CD4-positive, alpha-beta T cell treated with Interleukin-17A for 4 hours (primary cell): ENCODE data around the gene SPCS1.
"Not testable (repeated sequence)": the region's sequence is repeated elsewhere in the genome, so short reads cannot be mapped to it uniquely, and the experiment has no call there.

Experiments
- DNase-seq: peaks from one replicate; pipeline ENCODE4 v3.0.0-alpha.2; 2020; ENCODE audit warnings: mixed read lengths

The SPCS1 gene

DNA sequence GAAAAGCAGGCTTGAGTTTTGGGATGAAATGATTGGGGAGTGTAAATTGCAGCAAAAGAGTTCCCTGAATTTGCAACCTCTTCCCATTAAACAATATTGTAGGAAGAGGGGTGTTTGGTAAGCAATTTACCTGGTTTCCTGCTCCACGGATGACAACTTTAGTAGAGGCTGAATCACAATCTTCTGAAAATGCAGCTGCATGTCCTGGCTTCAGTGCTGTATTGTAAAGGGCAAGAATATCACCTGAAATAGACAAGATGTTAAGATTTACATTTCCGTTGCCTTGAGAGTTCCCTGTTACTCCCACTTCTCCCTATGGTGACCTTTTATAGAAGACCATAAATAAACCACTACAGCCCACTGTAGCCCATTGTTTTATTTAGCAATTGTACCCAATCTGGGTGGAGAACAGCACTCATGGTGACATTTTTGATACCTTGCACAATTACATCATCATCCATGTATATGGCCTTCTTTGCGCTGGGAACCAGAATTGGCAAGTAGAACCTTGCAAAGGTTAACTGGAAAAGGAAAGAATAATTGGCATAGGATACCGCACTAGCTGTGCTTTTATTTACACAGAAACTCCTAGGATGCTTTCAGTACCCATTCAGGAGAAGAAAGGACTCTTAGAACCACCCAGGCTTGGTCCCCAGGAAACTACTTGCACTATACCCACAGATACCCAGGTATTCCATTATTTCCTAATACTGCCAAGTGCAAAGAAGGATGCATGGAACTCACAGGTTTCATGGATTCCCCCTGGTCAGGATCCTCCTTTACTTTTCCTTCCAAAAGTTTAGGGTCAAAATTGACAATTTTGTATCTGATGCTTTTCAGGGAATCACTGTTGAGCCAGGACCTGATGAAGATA, 9.9 kb upstream of the SPCS1 start:
- DNase-seq = no peak

GRCh38 chr3:52696830-52697631, 8.9 kb upstream of the SPCS1 start:
- no peak for DNase-seq

DNA sequence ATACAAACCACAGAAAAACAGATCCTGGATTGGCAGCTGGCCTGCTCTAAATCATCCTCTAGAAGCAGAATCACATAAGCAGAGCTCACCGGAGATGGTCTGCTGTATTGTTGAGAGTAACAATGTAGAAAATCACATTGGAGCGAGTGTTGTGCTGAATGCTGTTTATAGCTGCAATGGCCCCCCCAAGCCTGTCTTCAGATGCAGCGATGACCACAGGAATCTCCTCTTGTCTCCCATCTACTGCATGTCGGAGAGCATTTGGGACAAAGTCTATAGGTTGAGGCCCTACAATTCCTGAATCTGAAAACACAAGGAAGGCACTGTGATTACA, 8.3 kb upstream of the SPCS1 start:
- DNase-seq = no peak

- no peak for DNase-seq
Observed at GRCh38 chr3:52703341-52703740, 2.6 kb upstream of the SPCS1 start.

DNA sequence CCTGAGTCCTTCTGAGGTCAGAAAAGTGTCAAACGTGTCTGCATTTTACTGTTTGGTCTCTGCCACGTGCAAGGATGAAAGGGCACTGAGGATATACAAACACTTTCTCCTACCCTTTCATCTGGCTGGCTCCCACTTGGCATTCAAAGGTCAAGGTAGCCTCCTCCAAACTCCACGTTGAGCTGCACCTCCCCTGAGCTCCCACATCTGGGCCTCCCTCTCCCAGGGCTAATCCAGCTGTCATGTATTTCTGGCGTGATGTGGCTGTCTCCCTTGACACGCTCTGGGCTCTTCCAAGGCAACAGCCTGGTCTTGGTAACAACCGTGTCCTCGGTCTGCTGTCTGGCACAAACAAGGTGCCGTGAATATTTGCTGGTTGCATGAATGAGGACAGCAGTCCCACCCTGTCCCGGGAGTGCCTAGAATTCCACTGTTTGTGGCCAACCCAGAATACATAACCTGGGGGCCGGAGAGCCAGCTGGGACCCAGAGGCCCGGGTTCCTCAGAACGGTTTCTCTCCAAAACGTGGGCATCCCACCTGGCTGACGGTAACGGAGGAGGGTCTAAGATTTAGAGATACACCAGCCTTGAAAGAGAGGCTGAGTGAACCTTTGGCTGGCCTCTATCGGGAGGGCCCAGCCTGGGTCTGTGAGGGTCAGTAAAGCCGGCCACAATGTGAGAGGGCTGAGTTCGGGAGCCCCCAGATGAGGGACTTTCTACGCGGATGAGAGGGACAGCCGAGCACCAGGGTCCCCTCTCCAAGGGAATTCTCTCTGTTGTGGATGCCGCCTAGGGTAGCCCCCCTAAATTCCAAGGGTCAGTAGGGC, 1.1 kb upstream of the SPCS1 start:
- no peak for DNase-seq

DNA sequence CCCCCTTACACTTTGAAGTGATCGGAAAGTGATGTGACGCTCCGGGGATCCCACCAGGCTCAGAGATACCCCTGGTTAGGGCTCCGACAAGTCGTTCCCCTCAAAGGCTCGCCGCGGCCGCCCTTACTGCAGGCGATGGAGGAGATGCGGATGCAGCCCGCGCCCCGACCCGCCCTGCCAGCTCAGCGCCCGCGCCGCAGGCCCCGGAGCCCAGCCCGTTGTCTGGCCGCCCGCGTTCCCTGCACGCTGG, 543 bp upstream of the SPCS1 start:
- DNase-seq = no peak

GRCh38 chr3:52707585-52707984, 1.7 kb downstream of the SPCS1 start:
- DNase-seq = no peak

DNA sequence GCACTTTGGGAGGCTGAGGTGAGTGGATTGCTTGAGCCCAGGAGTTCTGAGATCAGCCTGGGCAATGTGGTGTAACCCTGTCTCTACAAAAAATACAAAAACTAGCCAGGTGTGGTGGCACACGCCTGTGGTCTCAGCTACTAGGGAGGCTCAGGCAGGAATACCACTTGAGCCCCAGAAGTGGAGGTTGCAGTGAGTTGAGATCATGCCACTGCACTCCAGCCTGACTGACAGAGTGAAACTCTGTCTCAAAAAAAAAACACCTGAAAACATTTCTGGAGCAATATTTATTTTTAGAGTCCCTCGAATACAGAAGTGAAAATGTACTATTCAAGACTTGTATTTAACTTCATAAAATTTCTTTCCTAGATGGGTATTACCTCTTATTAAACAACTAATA, 4.6 kb downstream of the SPCS1 start:
- no peak for DNase-seq

DNA sequence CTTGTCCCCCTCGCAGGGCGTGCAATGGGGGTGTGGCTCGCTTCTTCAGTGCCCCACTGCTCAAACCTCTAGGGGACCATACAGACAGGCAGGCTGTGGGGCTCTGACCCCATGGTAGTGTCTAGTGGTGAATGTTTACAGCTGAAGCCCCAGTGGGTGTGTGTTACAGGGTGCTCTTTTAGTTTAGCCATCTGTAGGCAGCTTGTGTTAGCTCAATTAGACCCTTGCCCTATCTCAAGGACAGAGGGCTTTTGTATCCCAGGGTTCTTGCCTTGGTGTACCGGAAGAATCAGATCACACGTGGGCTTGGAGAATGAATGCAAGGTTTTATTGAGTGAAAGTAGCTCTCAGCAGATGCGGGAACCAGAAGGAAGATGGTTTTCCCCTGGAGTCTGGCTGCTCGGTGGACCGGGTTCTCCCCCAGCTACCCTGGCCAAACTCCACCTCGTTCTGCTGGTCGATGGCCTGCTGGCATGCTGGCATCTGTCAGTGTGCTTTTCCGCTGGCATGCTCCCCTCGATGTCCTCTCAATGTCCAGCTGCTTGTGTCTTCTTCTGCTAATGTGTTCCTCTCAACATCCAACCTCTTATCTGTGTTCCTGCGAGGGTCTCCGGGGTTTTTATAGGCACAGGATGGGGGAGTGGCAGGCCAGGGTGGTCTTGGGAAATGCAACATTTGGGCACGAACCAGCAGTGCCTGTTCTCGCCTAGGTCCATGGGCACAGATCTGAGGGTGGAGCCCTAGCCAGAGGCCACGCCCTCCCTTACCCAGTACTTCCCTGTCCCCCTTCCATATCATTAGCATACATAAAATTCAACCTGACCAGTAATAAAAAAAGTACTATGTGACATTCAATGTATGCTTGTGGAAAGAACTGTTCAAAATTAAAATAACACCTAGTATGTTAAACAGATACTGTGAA, 6.6 kb downstream of the SPCS1 start:
- DNase-seq = no peak

GRCh38 chr3:52714335-52715302, 8.7 kb downstream of the SPCS1 start:
- DNase-seq = no peak

DNA sequence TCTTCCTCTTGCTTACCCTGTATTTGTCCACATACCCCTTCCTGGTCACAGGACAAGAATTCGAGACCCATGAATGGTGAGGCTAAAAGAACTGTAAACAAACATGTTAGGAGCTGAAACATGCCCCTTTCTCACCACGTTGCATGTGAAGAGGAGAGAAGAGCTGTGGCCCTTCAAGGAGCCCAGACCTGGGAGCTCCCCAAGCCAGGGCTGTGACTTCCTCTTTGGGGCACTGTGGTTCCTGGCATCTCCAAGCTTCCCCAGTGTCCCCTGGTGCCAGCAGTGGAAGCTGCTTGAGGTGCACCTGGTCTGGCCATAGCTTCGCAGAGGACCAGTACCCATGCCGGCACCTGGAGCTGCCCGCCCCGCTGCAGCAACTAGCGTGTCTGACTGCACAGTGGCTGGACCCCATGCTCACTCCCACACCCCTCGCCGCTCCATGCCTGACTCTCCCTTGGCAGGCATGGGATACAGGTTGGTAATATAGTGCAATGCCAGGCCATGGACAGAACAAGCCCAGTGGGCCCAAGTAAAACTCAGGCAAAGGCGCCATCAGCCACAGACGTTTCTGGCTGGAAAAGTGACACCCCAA, 9.9 kb downstream of the SPCS1 start:
- no peak for DNase-seq

DNA sequence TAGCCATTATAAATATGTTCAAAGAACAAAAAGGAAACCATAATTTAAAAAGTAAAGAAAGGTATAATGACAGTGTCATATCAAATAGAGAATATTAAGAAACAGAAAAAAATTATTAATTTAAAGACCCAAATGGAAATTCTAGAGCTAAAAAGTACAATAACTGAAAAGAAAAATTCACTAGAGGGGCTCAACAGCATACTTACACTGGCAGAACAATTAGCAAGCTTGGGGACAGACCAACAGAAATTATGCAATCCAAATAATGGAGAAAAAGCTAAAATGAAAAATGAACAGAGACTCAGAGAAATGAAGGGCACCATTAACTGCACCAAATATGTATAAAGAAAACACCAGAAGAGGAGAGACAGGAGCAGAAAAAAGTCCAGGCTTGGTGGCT, 13.7 kb downstream of the SPCS1 start:
- no peak for DNase-seq

DNA sequence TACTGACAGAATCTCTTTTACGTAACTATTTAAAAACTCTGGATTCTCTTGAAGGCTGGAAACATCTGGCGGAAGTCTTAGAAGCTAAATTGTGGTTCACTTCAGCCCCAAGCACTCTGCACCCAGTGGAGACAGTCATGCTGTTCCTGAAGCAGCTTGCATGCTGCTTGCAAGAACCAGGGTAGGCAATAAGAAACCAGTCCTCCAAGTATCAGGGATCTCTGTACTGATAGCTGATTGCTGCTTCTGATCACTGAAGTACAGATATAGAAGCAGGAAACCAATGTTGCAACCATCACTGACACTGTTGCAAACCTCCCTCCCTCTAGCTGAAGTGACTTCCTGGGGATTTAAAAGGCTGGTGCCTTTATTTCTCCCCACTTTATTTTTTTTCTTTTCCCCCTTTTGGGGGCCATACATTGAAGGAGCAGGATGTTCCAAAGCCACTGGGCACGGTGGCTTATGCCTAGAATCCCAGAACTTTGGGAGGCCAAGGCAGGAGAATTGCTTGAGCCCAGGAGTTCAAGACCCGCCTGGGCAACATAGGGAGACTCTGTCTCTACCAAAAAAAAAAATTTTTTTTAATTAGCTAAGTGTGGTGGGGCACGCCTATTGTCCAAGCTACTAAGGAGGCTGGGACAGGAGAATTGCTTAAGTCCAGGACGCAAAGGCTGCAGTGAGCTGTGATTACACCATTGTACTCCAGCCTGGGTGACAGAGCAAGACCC, 15.3 kb downstream of the SPCS1 start:
- DNase-seq = peak; percentile 39

GRCh38 chr3:52721730-52722008, 15.8 kb downstream of the SPCS1 start:
- no peak for DNase-seq

- no peak for DNase-seq
Observed at GRCh38 chr3:52722491-52722890, 16.6 kb downstream of the SPCS1 start.

DNA sequence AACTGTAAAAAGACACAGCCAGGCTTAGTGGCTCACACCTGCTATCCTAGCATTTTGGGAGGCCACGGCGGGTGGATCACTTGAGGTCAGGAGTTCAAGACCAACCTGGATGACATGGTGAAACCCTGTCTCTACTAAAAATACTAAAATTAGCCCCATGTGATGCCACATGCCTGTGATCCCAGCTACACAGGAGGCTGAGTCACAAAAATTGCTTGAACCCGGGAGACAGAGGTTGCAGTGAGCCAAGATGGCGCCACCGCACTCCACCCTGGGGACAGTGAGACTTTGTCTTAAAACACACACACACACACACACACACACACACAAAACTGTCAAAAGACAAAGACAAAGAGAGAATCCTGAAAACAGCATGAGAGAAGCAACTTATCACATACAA, 18.0 kb downstream of the SPCS1 start:
- DNase-seq = no peak

GRCh38 chr3:52724511-52724910, 18.6 kb downstream of the SPCS1 start:
- no peak for DNase-seq

GRCh38 chr3:52728753-52729152, 22.8 kb downstream of the SPCS1 start:
- DNase-seq = not testable (repeated sequence)

DNA sequence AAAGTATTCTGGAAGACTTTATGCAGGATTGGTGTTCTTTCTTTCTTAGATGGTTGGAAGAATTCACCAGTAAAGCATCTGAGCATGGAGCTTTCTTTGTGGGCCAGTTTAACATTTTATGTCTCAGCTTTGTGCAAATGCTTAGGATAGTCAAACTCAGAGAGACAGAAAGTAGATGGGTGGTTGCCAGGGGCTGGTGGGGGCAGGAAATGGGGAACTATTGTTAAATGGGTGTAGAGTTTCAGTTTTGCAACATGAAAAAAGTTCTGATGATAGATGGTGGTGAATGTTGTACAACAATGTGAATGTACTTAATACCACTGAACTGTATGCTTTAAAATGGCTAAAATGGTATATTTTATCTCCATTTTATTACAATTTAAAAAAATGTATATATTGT, 24.8 kb downstream of the SPCS1 start:
- no peak for DNase-seq

GRCh38 chr3:52731590-52731989, 25.7 kb downstream of the SPCS1 start:
- DNase-seq = no peak
